DOHH2 (cell line): Measurements from ENCODE around the gene ROM1.

Source experiments
- H3F3A ChIP-seq: fragments of 200-600 bp; sonication (generic), shearing (Covaris generic); 2 replicates; pipeline ENCODE4 v1.6.0; 2016; ENCODE audit warnings: antibody characterized with exemption, mild to moderate bottlenecking; ENCODE audit not compliant: control insufficient read depth, insufficient read depth
- H3K27ac ChIP-seq: fragments of 200-600 bp; sonication (generic); 2 replicates; pipeline ENCODE4 v1.5.1; 2014; ENCODE audit warnings: low read depth, mild to moderate bottlenecking, low read length, moderate library complexity
- H3K27me3 ChIP-seq: fragments of 200-600 bp; sonication (generic); 2 replicates; pipeline ENCODE4 v1.6.1; 2014; ENCODE audit warnings: mild to moderate bottlenecking, low read length, mixed read lengths; ENCODE audit not compliant: control insufficient read depth
- H3K36me3 ChIP-seq: fragments of 200-600 bp; sonication (generic); 2 replicates; pipeline ENCODE4 v1.6.1; 2014; ENCODE audit warnings: mild to moderate bottlenecking, low read length, moderate library complexity, mixed read lengths; ENCODE audit not compliant: control insufficient read depth
- H3K4me1 ChIP-seq: fragments of 200-600 bp; sonication (generic); 2 replicates; pipeline ENCODE4 v1.6.1; 2014; ENCODE audit warnings: mild to moderate bottlenecking, low read length, mixed read lengths; ENCODE audit not compliant: control insufficient read depth
- H3K4me2 ChIP-seq: fragments of 200-600 bp; sonication (generic); 2 replicates; pipeline ENCODE4 v1.6.0; 2014; ENCODE audit warnings: mild to moderate bottlenecking, low read length, moderate library complexity
- H3K4me3 ChIP-seq: fragments of 200-600 bp; sonication (generic); 2 replicates; pipeline ENCODE4 v1.5.1; 2014; ENCODE audit warnings: mild to moderate bottlenecking, low read length, mixed read lengths
- H3K79me2 ChIP-seq: fragments of 200-600 bp; sonication (generic); 2 replicates; pipeline ENCODE4 v1.6.1; 2014; ENCODE audit warnings: mild to moderate bottlenecking, low read length, mixed read lengths; ENCODE audit not compliant: control insufficient read depth
- H3K9me2 ChIP-seq: fragments of 200-600 bp; sonication (generic); replicated peaks from 2 replicates; pipeline ENCODE4 v1.6.1; 2014; ENCODE audit warnings: mild to moderate bottlenecking, low read length, mixed read lengths; ENCODE audit not compliant: control insufficient read depth
- H3K9me3 ChIP-seq: fragments of 200-600 bp; sonication (generic); 2 replicates; pipeline ENCODE4 v1.6.1; 2014; ENCODE audit warnings: antibody characterized with exemption, low read length, mixed read lengths; ENCODE audit not compliant: control insufficient read depth, insufficient read depth
- H4K20me1 ChIP-seq: fragments of 200-600 bp; sonication (generic); 2 replicates; pipeline ENCODE4 v1.6.0; 2014; ENCODE audit warnings: low read depth, mild to moderate bottlenecking, antibody characterized with exemption, low read length, moderate library complexity; ENCODE audit not compliant: control insufficient read depth, insufficient read depth
- EZH2phosphoT487 ChIP-seq: fragments of 200-600 bp; sonication (generic); IDR thresholded peaks from 2 replicates; pipeline ENCODE4 v1.6.1; 2017; ENCODE audit warnings: borderline replicate concordance, mild to moderate bottlenecking, antibody characterized with exemption, low read length, moderate library complexity, mixed read lengths
- TF ChIP-seq, protein P1 (sequence below): fragments of 200-600 bp; sonication (generic); IDR thresholded peaks from one replicate; pipeline ENCODE4 v1.5.1; 2014; ENCODE audit warnings: antibody characterized with exemption, mild to moderate bottlenecking, low read depth, low read length; ENCODE audit not compliant: poor library complexity, severe bottlenecking

The ROM1 gene

DNA sequence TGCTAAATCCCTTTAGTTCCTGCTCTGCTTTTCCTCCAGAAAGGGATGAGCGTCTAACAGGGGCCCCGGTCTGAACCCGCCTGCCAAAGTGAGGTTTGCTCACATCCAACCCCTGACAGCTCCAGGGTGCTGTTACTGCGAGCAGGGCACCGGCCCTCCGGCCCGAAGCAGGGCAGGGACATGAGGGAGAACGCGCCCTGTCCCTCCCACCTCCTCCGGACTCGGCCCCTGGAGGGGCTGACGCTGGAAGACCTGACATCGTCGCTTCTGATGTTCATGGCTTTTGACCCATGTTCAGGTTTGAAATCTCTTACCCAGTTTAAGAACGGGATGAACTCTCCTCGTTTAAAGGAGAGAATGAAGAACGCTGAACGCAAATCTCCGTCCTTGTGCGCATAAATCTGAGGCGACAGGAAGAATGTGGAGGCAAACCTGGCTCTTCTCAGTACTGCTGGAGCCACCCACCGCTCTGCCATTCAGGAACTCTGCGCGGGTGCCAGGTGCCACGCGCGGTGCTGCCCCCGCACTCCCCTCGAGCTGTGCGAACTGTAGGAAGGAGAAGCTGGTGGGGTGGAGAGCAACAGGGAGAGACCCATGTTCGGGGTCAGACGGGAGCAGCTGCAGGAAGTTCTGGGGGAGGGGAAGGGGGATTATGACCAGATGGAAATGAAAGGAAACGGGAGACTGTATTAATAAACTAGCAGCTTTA, 38.5 kb upstream of the ROM1 start:
- peak overlapping the region; percentile 81 for H3K4me2 ChIP-seq
- peaks cover 4% of the 10 kb centered on the region; the same call in 1 of the 2 replicates for H4K20me1 ChIP-seq
- no peak for TF ChIP-seq EZH2phosphoT487
- TF ChIP-seq, protein P1, sequence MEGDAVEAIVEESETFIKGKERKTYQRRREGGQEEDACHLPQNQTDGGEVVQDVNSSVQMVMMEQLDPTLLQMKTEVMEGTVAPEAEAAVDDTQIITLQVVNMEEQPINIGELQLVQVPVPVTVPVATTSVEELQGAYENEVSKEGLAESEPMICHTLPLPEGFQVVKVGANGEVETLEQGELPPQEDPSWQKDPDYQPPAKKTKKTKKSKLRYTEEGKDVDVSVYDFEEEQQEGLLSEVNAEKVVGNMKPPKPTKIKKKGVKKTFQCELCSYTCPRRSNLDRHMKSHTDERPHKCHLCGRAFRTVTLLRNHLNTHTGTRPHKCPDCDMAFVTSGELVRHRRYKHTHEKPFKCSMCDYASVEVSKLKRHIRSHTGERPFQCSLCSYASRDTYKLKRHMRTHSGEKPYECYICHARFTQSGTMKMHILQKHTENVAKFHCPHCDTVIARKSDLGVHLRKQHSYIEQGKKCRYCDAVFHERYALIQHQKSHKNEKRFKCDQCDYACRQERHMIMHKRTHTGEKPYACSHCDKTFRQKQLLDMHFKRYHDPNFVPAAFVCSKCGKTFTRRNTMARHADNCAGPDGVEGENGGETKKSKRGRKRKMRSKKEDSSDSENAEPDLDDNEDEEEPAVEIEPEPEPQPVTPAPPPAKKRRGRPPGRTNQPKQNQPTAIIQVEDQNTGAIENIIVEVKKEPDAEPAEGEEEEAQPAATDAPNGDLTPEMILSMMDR, result no peak
- no peaks in the 10 kb centered on the region for H3K9me3 ChIP-seq
- no peaks in the 10 kb centered on the region for H3K9me2 ChIP-seq
- peaks cover 62% of the 10 kb centered on the region for H3K79me2 ChIP-seq
- H3K4me1 ChIP-seq, result peaks cover 48% of the 10 kb centered on the region
- peaks cover 90% of the 10 kb centered on the region for H3K36me3 ChIP-seq
- H3K27ac ChIP-seq, result peak overlapping the region; percentile 65
- H3K4me3 ChIP-seq, result peak overlapping the region; percentile 93
- peaks cover 10% of the 10 kb centered on the region for H3F3A ChIP-seq
- H3K27me3 ChIP-seq, result no peaks in the 10 kb centered on the region

DNA sequence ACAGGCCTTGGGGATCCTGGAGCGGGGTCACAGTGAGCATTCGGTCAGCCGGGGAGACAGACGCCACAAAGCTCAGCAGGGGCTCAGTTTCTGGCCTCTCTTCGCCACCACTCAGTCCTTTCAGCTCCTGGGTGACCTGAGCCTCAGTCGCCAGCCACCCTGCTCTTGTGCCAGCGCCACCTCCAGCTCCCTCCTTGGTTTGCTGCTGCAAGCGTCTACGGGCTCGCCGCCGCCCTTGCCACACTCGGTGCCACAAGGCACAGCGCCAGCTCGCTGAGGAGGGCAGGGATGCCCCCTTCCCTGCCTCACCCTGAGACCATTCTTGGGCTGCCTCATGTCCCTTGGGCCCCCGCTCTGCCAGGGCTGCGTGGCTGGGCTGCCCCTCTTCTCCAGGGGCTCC, 37.9 kb upstream of the ROM1 start:
- H3K27ac ChIP-seq, result peak overlapping the region; percentile 65
- H4K20me1 ChIP-seq, result peaks cover 4% of the 10 kb centered on the region; the same call in 1 of the 2 replicates
- H3K4me2 ChIP-seq, result peak overlapping the region; percentile 81
- H3K79me2 ChIP-seq, result peaks cover 56% of the 10 kb centered on the region
- no peaks in the 10 kb centered on the region for H3K9me3 ChIP-seq
- no peaks in the 10 kb centered on the region for H3K9me2 ChIP-seq
- H3K36me3 ChIP-seq, result peaks cover 89% of the 10 kb centered on the region
- H3K27me3 ChIP-seq, result no peaks in the 10 kb centered on the region
- no peak for TF ChIP-seq EZH2phosphoT487
- TF ChIP-seq, protein P1, result no peak
- H3F3A ChIP-seq, result peaks cover 9% of the 10 kb centered on the region
- peak overlapping the region; percentile 93 for H3K4me3 ChIP-seq
- peaks cover 41% of the 10 kb centered on the region for H3K4me1 ChIP-seq

DNA sequence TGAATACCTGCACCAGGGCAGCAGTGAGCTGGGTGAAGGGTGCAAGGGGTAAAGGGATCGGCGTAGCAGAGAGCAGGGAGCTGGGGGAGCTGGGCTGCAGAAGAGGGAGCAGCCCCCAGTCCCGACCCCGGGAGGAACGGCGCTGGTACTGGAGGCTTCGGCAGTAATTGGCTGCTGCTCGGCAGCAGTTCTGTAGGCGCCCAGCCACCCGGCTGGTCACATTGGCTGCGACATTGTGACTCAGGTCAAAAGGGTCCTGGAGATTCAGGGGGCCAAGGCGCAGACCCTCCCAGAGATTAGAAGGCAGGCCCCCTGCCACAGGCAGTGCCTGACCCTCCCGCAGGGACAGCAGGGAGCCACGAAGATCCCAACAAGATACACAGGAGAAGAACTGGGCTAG, 37.2 kb upstream of the ROM1 start:
- Histone ChIP-seq H3K4me3 (peak overlapping the region; percentile 93), H4K20me1 (peaks cover 4% of the 10 kb centered on the region; the same call in 1 of the 2 replicates), H3K9me3 (no peaks in the 10 kb centered on the region), H3K27me3 (no peaks in the 10 kb centered on the region), H3K36me3 (peaks cover 84% of the 10 kb centered on the region), H3K4me2 (peak overlapping the region; percentile 81), H3F3A (peaks cover 9% of the 10 kb centered on the region), H3K9me2 (no peaks in the 10 kb centered on the region), H3K4me1 (peaks cover 34% of the 10 kb centered on the region), H3K27ac (no peak overlapping the region), H3K79me2 (peaks cover 49% of the 10 kb centered on the region)
- no peak for TF ChIP-seq EZH2phosphoT487
- TF ChIP-seq, protein P1, result no peak
